Measurements from ENCODE around the gene ARHGEF28.

The ARHGEF28 gene

DNA sequence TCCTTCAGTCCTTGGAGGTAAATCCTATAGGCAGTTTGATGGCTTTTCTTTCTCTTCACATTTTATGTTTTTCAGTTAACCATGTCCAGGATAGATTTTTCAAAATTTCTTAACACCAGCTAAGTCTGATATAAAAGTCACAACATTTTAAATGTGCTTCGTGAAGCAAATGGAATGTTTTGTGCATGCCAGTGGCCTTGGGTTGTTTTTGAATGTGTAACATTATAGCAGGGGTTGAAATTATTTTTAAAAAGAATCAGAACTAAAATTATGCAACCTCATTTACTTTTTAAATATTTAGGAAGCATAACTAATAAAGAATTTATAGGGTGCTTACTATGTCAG lies 201.1 kb downstream of the ARHGEF28 start:
- Histone ChIP-seq H4K20me1 (ENCODE audit: control insufficient read depth, insufficient read depth, low read depth, low read length) (no peaks in the 10 kb centered on the region), H3K4me2 (ENCODE audit: low read length) (no peak overlapping the region), H3K27ac (ENCODE audit: low read depth, low read length) (no peak overlapping the region), H3K36me3 (ENCODE audit: control insufficient read depth, low read length) (no peaks in the 10 kb centered on the region), H3K79me2 (ENCODE audit: control insufficient read depth, low read length) (no peaks in the 10 kb centered on the region), H3F3A (ENCODE audit: control insufficient read depth, insufficient read depth) (no peaks in the 10 kb centered on the region), H3K4me1 (ENCODE audit: control insufficient read depth, low read length) (no peaks in the 10 kb centered on the region), H3K4me3 (ENCODE audit: low read length) (no peak overlapping the region), H3K9me3 (ENCODE audit: control insufficient read depth, insufficient read depth, low read length) (no peaks in the 10 kb centered on the region), H3K27me3 (ENCODE audit: control insufficient read depth, low read length) (no peaks in the 10 kb centered on the region), H3K9me2 (replicated peaks; ENCODE audit: control insufficient read depth, low read length) (no peaks in the 10 kb centered on the region)
- TF ChIP-seq CTCF (IDR thresholded peaks at IDR 0.05; ENCODE audit: low read depth, low read length, poor library complexity, severe bottlenecking) (no peak), EZH2phosphoT487 (IDR thresholded peaks at IDR 0.05; ENCODE audit: borderline replicate concordance, low read length) (no peak)

DNA sequence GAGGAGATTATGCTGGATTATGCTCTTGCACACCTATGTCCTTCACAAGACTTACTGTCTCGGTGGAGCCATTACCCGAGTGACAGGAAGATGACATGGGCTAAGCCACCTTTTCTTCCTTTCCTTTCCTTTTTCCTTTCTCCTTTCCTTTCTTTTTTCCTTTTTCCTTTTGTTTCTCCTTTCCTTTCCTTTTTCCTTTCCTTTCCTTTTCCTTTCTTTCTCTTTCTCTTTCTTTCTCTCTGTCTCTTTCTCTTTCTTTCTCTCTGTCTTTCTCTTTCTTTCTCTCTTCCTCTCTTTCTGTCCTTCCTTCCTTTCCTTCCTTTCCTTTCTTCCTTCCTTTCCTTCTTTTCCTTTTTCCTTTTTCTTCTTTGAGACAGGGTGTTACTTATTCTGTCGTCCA lies 202.5 kb downstream of the ARHGEF28 start:
- no peaks in the 10 kb centered on the region for H3K36me3 ChIP-seq (ENCODE audit: control insufficient read depth, low read length)
- H3K9me2 ChIP-seq (replicated peaks; ENCODE audit: control insufficient read depth, low read length): no peaks in the 10 kb centered on the region
- TF ChIP-seq EZH2phosphoT487 (IDR thresholded peaks at IDR 0.05; ENCODE audit: borderline replicate concordance, low read length): no peak
- no peak for TF ChIP-seq CTCF (IDR thresholded peaks at IDR 0.05; ENCODE audit: low read depth, low read length, poor library complexity, severe bottlenecking)

GRCh38 chr5:73830646-73831045 lies 204.7 kb downstream of the ARHGEF28 start:
- Histone ChIP-seq H3K4me2 (ENCODE audit: low read length) (no peak overlapping the region), H3K4me3 (ENCODE audit: low read length) (no peak overlapping the region), H3K9me2 (replicated peaks; ENCODE audit: control insufficient read depth, low read length) (no peaks in the 10 kb centered on the region), H3K36me3 (ENCODE audit: control insufficient read depth, low read length) (no peaks in the 10 kb centered on the region), H3K9me3 (ENCODE audit: control insufficient read depth, insufficient read depth, low read length) (no peaks in the 10 kb centered on the region), H3F3A (ENCODE audit: control insufficient read depth, insufficient read depth) (no peaks in the 10 kb centered on the region), H3K27ac (ENCODE audit: low read depth, low read length) (no peak overlapping the region), H3K79me2 (ENCODE audit: control insufficient read depth, low read length) (no peaks in the 10 kb centered on the region), H3K4me1 (ENCODE audit: control insufficient read depth, low read length) (no peaks in the 10 kb centered on the region), H3K27me3 (ENCODE audit: control insufficient read depth, low read length) (no peaks in the 10 kb centered on the region), H4K20me1 (ENCODE audit: control insufficient read depth, insufficient read depth, low read depth, low read length) (no peaks in the 10 kb centered on the region)
- TF ChIP-seq EZH2phosphoT487 (IDR thresholded peaks at IDR 0.05; ENCODE audit: borderline replicate concordance, low read length) (no peak), CTCF (IDR thresholded peaks at IDR 0.05; ENCODE audit: low read depth, low read length, poor library complexity, severe bottlenecking) (no peak)

More for the DNA sequence above, 202.5 kb downstream of the ARHGEF28 start:
- Histone ChIP-seq H3K27me3 (ENCODE audit: control insufficient read depth, low read length) (no peaks in the 10 kb centered on the region), H3K79me2 (ENCODE audit: control insufficient read depth, low read length) (no peaks in the 10 kb centered on the region), H3K9me3 (ENCODE audit: control insufficient read depth, insufficient read depth, low read length) (no peaks in the 10 kb centered on the region), H3K4me2 (ENCODE audit: low read length) (no peak overlapping the region), H3F3A (ENCODE audit: control insufficient read depth, insufficient read depth) (no peaks in the 10 kb centered on the region), H3K4me3 (ENCODE audit: low read length) (no peak overlapping the region), H3K27ac (ENCODE audit: low read depth, low read length) (no peak overlapping the region), H3K4me1 (ENCODE audit: control insufficient read depth, low read length) (no peaks in the 10 kb centered on the region), H4K20me1 (ENCODE audit: control insufficient read depth, insufficient read depth, low read depth, low read length) (no peaks in the 10 kb centered on the region)

GRCh38 chr5:73831066-73831465 lies 205.1 kb downstream of the ARHGEF28 start:
- no peaks in the 10 kb centered on the region for H3K4me1 ChIP-seq (ENCODE audit: control insufficient read depth, low read length)
- H3K36me3 ChIP-seq (ENCODE audit: control insufficient read depth, low read length): no peaks in the 10 kb centered on the region
- no peaks in the 10 kb centered on the region for H3K27me3 ChIP-seq (ENCODE audit: control insufficient read depth, low read length)
- no peak overlapping the region for H3K4me2 ChIP-seq (ENCODE audit: low read length)
- H3K9me3 ChIP-seq (ENCODE audit: control insufficient read depth, insufficient read depth, low read length): no peaks in the 10 kb centered on the region
- H3K27ac ChIP-seq (ENCODE audit: low read depth, low read length): no peak overlapping the region
- H3K4me3 ChIP-seq (ENCODE audit: low read length): no peak overlapping the region
- no peaks in the 10 kb centered on the region for H4K20me1 ChIP-seq (ENCODE audit: control insufficient read depth, insufficient read depth, low read depth, low read length)
- H3K79me2 ChIP-seq (ENCODE audit: control insufficient read depth, low read length): no peaks in the 10 kb centered on the region
- no peaks in the 10 kb centered on the region for H3K9me2 ChIP-seq (replicated peaks; ENCODE audit: control insufficient read depth, low read length)
- no peaks in the 10 kb centered on the region for H3F3A ChIP-seq (ENCODE audit: control insufficient read depth, insufficient read depth)
- TF ChIP-seq EZH2phosphoT487 (IDR thresholded peaks at IDR 0.05; ENCODE audit: borderline replicate concordance, low read length) (no peak), CTCF (IDR thresholded peaks at IDR 0.05; ENCODE audit: low read depth, low read length, poor library complexity, severe bottlenecking) (no peak)

Data from DOHH2 (cell line).